Hepatocyte (in vitro differentiated cells): ENCODE results near the gene MAB21L4. TPM values are rescaled to one million over a fixed set of nuclear protein-coding genes. Genes with fewer than 3 reads are reported as not detected.

ENCODE experiments used
- DNase-seq: peaks from one replicate; pipeline ENCODE4 v3.0.0-alpha.2; 2016; ENCODE audit warnings: low spot score
- H2AFZ ChIP-seq: fragments of 200-600 bp; sonication (generic); 2 replicates; pipeline ENCODE4 v1.6.0; 2016; ENCODE audit warnings: antibody characterized with exemption, mild to moderate bottlenecking
- H3K27ac ChIP-seq: fragments of 200-600 bp; sonication (generic); 2 replicates; pipeline ENCODE4 v1.5.1; 2016; ENCODE audit warnings: mild to moderate bottlenecking
- H3K27me3 ChIP-seq: fragments of 200-600 bp; sonication (generic); 2 replicates; pipeline ENCODE4 v1.6.1; 2016
- H3K36me3 ChIP-seq: fragments of 200-600 bp; sonication (generic); replicated peaks from 2 replicates; pipeline ENCODE4 v1.5.1; 2016; ENCODE audit warnings: low read depth; ENCODE audit not compliant: insufficient read depth
- H3K4me1 ChIP-seq: fragments of 200-600 bp; sonication (generic); 2 replicates; pipeline ENCODE4 v1.5.1; 2016; ENCODE audit warnings: mild to moderate bottlenecking, moderate library complexity; ENCODE audit not compliant: insufficient read depth
- H3K4me2 ChIP-seq: fragments of 200-600 bp; sonication (generic); 2 replicates; pipeline ENCODE4 v1.6.0; 2016
- H3K4me3 ChIP-seq: fragments of 200-600 bp; sonication (generic); 2 replicates; pipeline ENCODE4 v1.5.1; 2016; ENCODE audit warnings: mild to moderate bottlenecking
- H3K79me2 ChIP-seq: fragments of 200-600 bp; sonication (generic); 2 replicates; pipeline ENCODE4 v1.6.0; 2017; ENCODE audit warnings: mild to moderate bottlenecking
- H3K9me2 ChIP-seq: fragments of 200-600 bp; sonication (generic); replicated peaks from 2 replicates; pipeline ENCODE4 v1.6.0; 2017; ENCODE audit warnings: mild to moderate bottlenecking; ENCODE audit not compliant: insufficient read depth
- H3K9me3 ChIP-seq: fragments of 200-600 bp; sonication (generic); 2 replicates; pipeline ENCODE4 v1.5.1; 2016; ENCODE audit warnings: low read depth, mild to moderate bottlenecking
- H4K20me1 ChIP-seq: fragments of 200-600 bp; sonication (generic); 2 replicates; pipeline ENCODE4 v1.6.0; 2016; ENCODE audit warnings: mild to moderate bottlenecking; ENCODE audit not compliant: insufficient read depth, poor library complexity, severe bottlenecking
- CTCF ChIP-seq: fragments of 200-600 bp; sonication (generic); IDR thresholded peaks from 2 replicates; pipeline ENCODE4 v1.5.1; 2016; ENCODE audit warnings: antibody characterized with exemption, mild to moderate bottlenecking; ENCODE audit not compliant: poor library complexity
- EZH2 ChIP-seq: fragments of 200-600 bp; sonication (generic); IDR thresholded peaks from 2 replicates; pipeline ENCODE4 v1.6.1; 2016; ENCODE audit warnings: antibody characterized with exemption, mild to moderate bottlenecking, borderline replicate concordance
- EZH2phosphoT487 ChIP-seq: fragments of 200-600 bp; sonication (generic); IDR thresholded peaks from one replicate; pipeline ENCODE4 v1.6.1; 2018; ENCODE audit warnings: antibody characterized with exemption, mild to moderate bottlenecking, low read depth, moderate library complexity; ENCODE audit not compliant: unreplicated experiment, severe bottlenecking
- WGBS: methylation state at CpG from one replicate; pipeline ENCODE4 v1.1.6; 2016; ENCODE audit warnings: low lambda C conversion rate; ENCODE audit errors: missing lambda C conversion rate; 5-methylcytosine and 5-hydroxymethylcytosine counted together
- polyA plus RNA-seq: library from polyadenylated mRNA; unstranded; fragments of >200 nt; fragmentation: Nextera tagmentation; extraction: Ambion mirVana; gene quantifications from 2 replicates; pipeline ENCODE4 v1.2.1, GENCODE V29; 2016
- total RNA-seq: library from RNA; depleted of rRNA; stranded (reverse); fragments of >200 nt; gene quantifications from 2 replicates; pipeline ENCODE4 v1.2.3, GENCODE V29; 2014

Gene MAB21L4
- total and polyA plus RNA-seq, 2 experiments from 2014 or later = 11.5 to 34.5 TPM

DNA sequence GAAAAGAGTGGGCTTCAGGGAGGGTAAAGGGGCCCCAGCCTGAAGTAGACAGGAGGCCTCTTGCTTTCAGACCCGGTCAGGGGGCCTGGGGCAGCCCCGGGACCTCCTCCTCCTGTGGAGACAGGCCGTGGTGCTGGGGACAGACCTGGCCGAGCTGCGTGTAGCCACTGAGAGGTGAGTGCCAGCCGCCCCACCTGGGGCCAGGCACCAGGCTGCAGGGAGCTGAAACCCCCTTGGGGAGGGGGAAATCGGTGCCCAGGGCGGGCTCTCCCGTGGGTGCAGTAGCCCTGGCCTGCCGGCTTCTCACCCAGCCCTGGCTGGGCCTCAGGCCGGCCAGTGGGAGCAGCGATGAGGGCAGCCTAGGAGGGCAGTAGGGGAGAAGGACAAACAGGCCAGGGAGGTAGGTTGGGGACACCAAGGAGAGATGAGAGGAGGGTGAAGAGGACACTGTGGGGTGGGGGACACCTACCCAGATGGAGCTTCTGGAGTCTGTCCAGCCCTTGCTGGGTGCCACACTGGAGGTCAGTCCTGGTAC is 34.2 kb upstream of the MAB21L4 start:
- H3K4me1 ChIP-seq = no peaks in the 10 kb centered on the region
- H4K20me1 ChIP-seq = no peaks in the 10 kb centered on the region
- no peaks in the 10 kb centered on the region for H3K9me2 ChIP-seq
- DNase-seq = no peak
- H3K9me3 ChIP-seq = no peaks in the 10 kb centered on the region
- 90% methylated on average over 12 of the region's 12 CpGs for WGBS
- no peaks in the 10 kb centered on the region for H3K27me3 ChIP-seq
- no peaks in the 10 kb centered on the region for H3K79me2 ChIP-seq
- H3K4me3 ChIP-seq = no peak overlapping the region
- H3K4me2 ChIP-seq = no peak overlapping the region
- H3K27ac ChIP-seq = no peak overlapping the region
- H2AFZ ChIP-seq = no peak overlapping the region
- H3K36me3 ChIP-seq = no peaks in the 10 kb centered on the region
- TF ChIP-seq EZH2phosphoT487 = no peak
- no peak for TF ChIP-seq EZH2
- no peak for TF ChIP-seq CTCF

- Histone ChIP-seq H3K9me3 (no peaks in the 10 kb centered on the region), H3K9me2 (no peaks in the 10 kb centered on the region), H3K27ac (no peak overlapping the region), H3K4me1 (no peaks in the 10 kb centered on the region), H3K4me2 (no peak overlapping the region), H3K4me3 (no peak overlapping the region), H4K20me1 (no peaks in the 10 kb centered on the region), H3K27me3 (no peaks in the 10 kb centered on the region), H3K36me3 (no peaks in the 10 kb centered on the region), H3K79me2 (no peaks in the 10 kb centered on the region), H2AFZ (no peak overlapping the region)
- WGBS = 93% methylated on average over 10 of the region's 10 CpGs
- TF ChIP-seq CTCF (no peak), EZH2phosphoT487 (no peak), EZH2 (no peak)
- DNase-seq = no peak
These were observed 33.6 kb upstream of the MAB21L4 start for GRCh38 chr2:240929364-240930095.

DNA sequence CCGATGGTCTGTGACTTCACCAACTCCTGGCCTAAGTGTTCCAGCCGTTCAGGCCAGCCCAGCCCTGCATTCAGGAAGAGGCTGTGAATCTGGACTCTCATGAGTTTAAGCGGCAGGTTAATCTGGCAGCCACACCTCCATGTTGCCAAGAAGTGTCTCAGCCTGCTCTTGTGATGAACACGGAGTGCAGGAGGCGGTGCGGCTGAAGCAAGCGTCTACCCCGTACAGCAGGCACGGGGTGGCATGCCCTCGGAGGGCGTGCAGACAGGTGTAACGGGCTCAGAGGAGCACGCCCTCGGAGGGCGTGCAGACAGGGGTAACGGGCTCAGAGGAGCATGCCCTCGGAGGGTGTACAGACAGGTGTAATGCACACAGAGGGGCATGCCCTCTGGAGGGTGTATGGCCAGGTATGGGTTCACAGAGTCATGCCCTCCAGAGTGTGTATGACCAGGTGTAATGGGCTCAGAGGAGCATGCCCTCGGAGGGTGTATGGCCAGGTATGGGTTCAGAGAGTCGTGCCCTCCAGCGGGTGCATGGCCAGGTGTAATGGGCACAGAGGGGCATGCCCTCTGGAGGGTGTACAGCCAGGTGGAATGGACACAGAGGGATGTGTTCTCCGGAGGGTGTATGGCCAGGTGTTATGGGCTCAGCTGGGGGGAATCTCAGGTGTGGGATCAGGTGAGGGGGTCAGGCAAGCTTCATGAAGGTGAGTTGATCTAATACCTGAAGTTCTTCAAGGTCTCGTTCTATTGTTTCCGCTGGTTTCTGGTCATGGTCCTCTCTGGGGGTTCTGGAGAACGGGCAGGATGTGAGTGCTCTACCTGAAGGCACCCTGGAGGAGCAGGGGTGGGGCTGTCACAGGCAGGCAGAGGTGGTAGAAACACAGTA is 32.8 kb upstream of the MAB21L4 start:
- Histone ChIP-seq H3K4me2 (no peak overlapping the region), H3K79me2 (no peaks in the 10 kb centered on the region), H3K36me3 (no peaks in the 10 kb centered on the region), H3K4me1 (no peaks in the 10 kb centered on the region), H3K4me3 (no peak overlapping the region), H3K27me3 (no peaks in the 10 kb centered on the region), H4K20me1 (no peaks in the 10 kb centered on the region), H3K9me3 (no peaks in the 10 kb centered on the region), H3K27ac (no peak overlapping the region), H3K9me2 (no peaks in the 10 kb centered on the region), H2AFZ (no peak overlapping the region)
- WGBS = 96% methylated on average over 24 of the region's 24 CpGs
- TF ChIP-seq EZH2 (no peak), CTCF (no peak), EZH2phosphoT487 (no peak)
- no peak for DNase-seq
